Measurements from ENCODE around the gene DLG4.
"Not testable (repeated sequence)": the region's sequence is repeated elsewhere in the genome, so short reads cannot be mapped to it uniquely, and the experiment has no call there.

The DLG4 gene

GRCh38 chr17:7167832-7168231 lies 51.8 kb downstream of the DLG4 start:
- H3K9me3 ChIP-seq (ENCODE audit: insufficient read depth, low read length, severe bottlenecking), result no peaks in the 10 kb centered on the region
- H3K4me3 ChIP-seq (ENCODE audit: low read depth in 1 of 2, low read length in 2 of 2), result no peak overlapping the region
- no peak for TF ChIP-seq EZH2 (IDR thresholded peaks at IDR 0.05; ENCODE audit: borderline replicate concordance, low read depth, low read length, severe bottlenecking)
- no peak for TF ChIP-seq CTCF (IDR thresholded peaks at IDR 0.05; ENCODE audit: borderline replicate concordance, extremely low read depth, low read length, poor library complexity, severe bottlenecking)
- no peak for ATAC-seq (ENCODE audit: insufficient read depth, low read depth)
- no peak overlapping the region for H3K27ac ChIP-seq (ENCODE audit: low read length)
- no peaks in the 10 kb centered on the region for H3K27me3 ChIP-seq (ENCODE audit: insufficient read depth, low read length, poor library complexity)
- no peak overlapping the region for H2AFZ ChIP-seq (ENCODE audit: low read depth, low read length)
- DNase-seq, result no peak
- no peaks in the 10 kb centered on the region for H3K4me1 ChIP-seq (ENCODE audit: insufficient read depth, low read length)
- H3K9ac ChIP-seq (ENCODE audit: low read depth, low read length), result no peak overlapping the region
- no peak overlapping the region for H3K4me2 ChIP-seq (ENCODE audit: insufficient read depth, low read length)
- no peaks in the 10 kb centered on the region for H3K36me3 ChIP-seq (ENCODE audit: insufficient read depth, low read length)
- H3K79me2 ChIP-seq (ENCODE audit: insufficient read depth, low read length), result no peaks in the 10 kb centered on the region
- H4K20me1 ChIP-seq (ENCODE audit: insufficient read depth, low read length), result no peaks in the 10 kb centered on the region

- no peaks in the 10 kb centered on the region for H4K20me1 ChIP-seq (ENCODE audit: insufficient read depth, low read length)
- H3K79me2 ChIP-seq (ENCODE audit: insufficient read depth, low read length), result no peaks in the 10 kb centered on the region
- no peak overlapping the region for H3K4me3 ChIP-seq (ENCODE audit: low read depth in 1 of 2, low read length in 2 of 2)
- DNase-seq, result no peak
- H3K9ac ChIP-seq (ENCODE audit: low read depth, low read length), result no peak overlapping the region
- no peak overlapping the region for H3K27ac ChIP-seq (ENCODE audit: low read length)
- no peaks in the 10 kb centered on the region for H3K4me1 ChIP-seq (ENCODE audit: insufficient read depth, low read length)
- H3K9me3 ChIP-seq (ENCODE audit: insufficient read depth, low read length, severe bottlenecking), result no peaks in the 10 kb centered on the region
- ATAC-seq (ENCODE audit: insufficient read depth, low read depth), result no peak
- H3K27me3 ChIP-seq (ENCODE audit: insufficient read depth, low read length, poor library complexity), result no peaks in the 10 kb centered on the region
- H3K36me3 ChIP-seq (ENCODE audit: insufficient read depth, low read length), result no peaks in the 10 kb centered on the region
- TF ChIP-seq CTCF (IDR thresholded peaks at IDR 0.05; ENCODE audit: borderline replicate concordance, extremely low read depth, low read length, poor library complexity, severe bottlenecking) (no peak), EZH2 (IDR thresholded peaks at IDR 0.05; ENCODE audit: borderline replicate concordance, low read depth, low read length, severe bottlenecking) (no peak)
- H3K4me2 ChIP-seq (ENCODE audit: insufficient read depth, low read length), result no peak overlapping the region
- H2AFZ ChIP-seq (ENCODE audit: low read depth, low read length), result no peak overlapping the region
Observed at GRCh38 chr17:7166873-7167272, 52.8 kb downstream of the DLG4 start.

GRCh38 chr17:7159571-7159970 lies 60.1 kb downstream of the DLG4 start:
- not testable (repeated sequence) for H3K4me3 ChIP-seq (ENCODE audit: low read depth in 1 of 2, low read length in 2 of 2); DNase-seq; H2AFZ ChIP-seq (ENCODE audit: low read depth, low read length); H3K9ac ChIP-seq (ENCODE audit: low read depth, low read length); H4K20me1 ChIP-seq (ENCODE audit: insufficient read depth, low read length); H3K9me3 ChIP-seq (ENCODE audit: insufficient read depth, low read length, severe bottlenecking); H3K4me2 ChIP-seq (ENCODE audit: insufficient read depth, low read length); H3K27me3 ChIP-seq (ENCODE audit: insufficient read depth, low read length, poor library complexity); H3K79me2 ChIP-seq (ENCODE audit: insufficient read depth, low read length); ATAC-seq (ENCODE audit: insufficient read depth, low read depth); H3K4me1 ChIP-seq (ENCODE audit: insufficient read depth, low read length); H3K27ac ChIP-seq (ENCODE audit: low read length); H3K36me3 ChIP-seq (ENCODE audit: insufficient read depth, low read length)

- H3K27ac ChIP-seq (ENCODE audit: low read length); H3K9me3 ChIP-seq (ENCODE audit: insufficient read depth, low read length, severe bottlenecking); ATAC-seq (ENCODE audit: insufficient read depth, low read depth); H3K9ac ChIP-seq (ENCODE audit: low read depth, low read length); H3K79me2 ChIP-seq (ENCODE audit: insufficient read depth, low read length); H4K20me1 ChIP-seq (ENCODE audit: insufficient read depth, low read length); H3K4me1 ChIP-seq (ENCODE audit: insufficient read depth, low read length); H2AFZ ChIP-seq (ENCODE audit: low read depth, low read length); H3K4me2 ChIP-seq (ENCODE audit: insufficient read depth, low read length); H3K27me3 ChIP-seq (ENCODE audit: insufficient read depth, low read length, poor library complexity); DNase-seq; H3K36me3 ChIP-seq (ENCODE audit: insufficient read depth, low read length); H3K4me3 ChIP-seq (ENCODE audit: low read depth in 1 of 2, low read length in 2 of 2): not testable (repeated sequence)
Observed at GRCh38 chr17:7158424-7158823, 61.2 kb downstream of the DLG4 start.
